KOPT-K1 (cell line): Measurements from ENCODE around the gene TMEM145.
"Not testable (repeated sequence)": the region's sequence is repeated elsewhere in the genome, so short reads cannot be mapped to it uniquely, and the experiment has no call there.

Experiments used
- H3K27ac ChIP-seq: fragments of 200-600 bp; sonication (generic); 2 replicates; pipeline ENCODE4 v1.5.1; 2016; ENCODE audit warnings: antibody characterized with exemption, mild to moderate bottlenecking, low read depth, low read length; ENCODE audit not compliant: poor library complexity, severe bottlenecking
- H3K36me3 ChIP-seq: fragments of 200-600 bp; sonication (generic); 2 replicates; pipeline ENCODE4 v1.5.1; 2017; ENCODE audit warnings: antibody characterized with exemption, mild to moderate bottlenecking, low read length, moderate library complexity; ENCODE audit not compliant: insufficient read depth
- H3K9me3 ChIP-seq: fragments of 200-600 bp; sonication (generic); 2 replicates; pipeline ENCODE4 v1.5.1; 2017; ENCODE audit warnings: antibody characterized with exemption, low read length, mild to moderate bottlenecking; ENCODE audit not compliant: insufficient read depth, poor library complexity, severe bottlenecking

Gene TMEM145

GRCh38 chr19:42328106-42328505, 15.0 kb downstream of the TMEM145 start:
- H3K27ac ChIP-seq: no peak overlapping the region
- H3K36me3 ChIP-seq: no peaks in the 10 kb centered on the region
- H3K9me3 ChIP-seq: no peaks in the 10 kb centered on the region

- Histone ChIP-seq H3K9me3 (no peaks in the 10 kb centered on the region), H3K36me3 (no peaks in the 10 kb centered on the region), H3K27ac (no peak overlapping the region)
Observed at GRCh38 chr19:42328854-42329253, 15.7 kb downstream of the TMEM145 start.

- Histone ChIP-seq H3K9me3 (no peaks in the 10 kb centered on the region), H3K27ac (no peak overlapping the region), H3K36me3 (no peaks in the 10 kb centered on the region)
Observed at GRCh38 chr19:42330241-42330711, 17.2 kb downstream of the TMEM145 start.

- H3K9me3 ChIP-seq, H3K27ac ChIP-seq, H3K36me3 ChIP-seq: not testable (repeated sequence)
Observed at GRCh38 chr19:42331333-42331732, 18.2 kb downstream of the TMEM145 start.

GRCh38 chr19:42332059-42332458, 18.9 kb downstream of the TMEM145 start:
- Histone ChIP-seq H3K36me3 (peaks cover 3% of the 10 kb centered on the region; the same call in 1 of the 2 replicates), H3K27ac (no peak overlapping the region), H3K9me3 (no peaks in the 10 kb centered on the region)

GRCh38 chr19:42333018-42333417, 19.9 kb downstream of the TMEM145 start:
- H3K36me3 ChIP-seq: peaks cover 3% of the 10 kb centered on the region; the same call in 1 of the 2 replicates
- no peak overlapping the region for H3K27ac ChIP-seq
- no peaks in the 10 kb centered on the region for H3K9me3 ChIP-seq

GRCh38 chr19:42333975-42334696, 21.0 kb downstream of the TMEM145 start:
- Histone ChIP-seq H3K27ac (no peak overlapping the region), H3K9me3 (no peaks in the 10 kb centered on the region)

GRCh38 chr19:42334697-42335373, 21.7 kb downstream of the TMEM145 start:
- Histone ChIP-seq H3K36me3 (peaks cover 3% of the 10 kb centered on the region; the same call in 1 of the 2 replicates), H3K27ac (no peak overlapping the region), H3K9me3 (no peaks in the 10 kb centered on the region)

More at GRCh38 chr19:42333975-42334696, 21.0 kb downstream of the TMEM145 start:
- H3K36me3 ChIP-seq: peaks cover 3% of the 10 kb centered on the region; the same call in 1 of the 2 replicates

GRCh38 chr19:42335374-42335936, 22.3 kb downstream of the TMEM145 start:
- H3K27ac ChIP-seq: no peak overlapping the region
- H3K9me3 ChIP-seq: no peaks in the 10 kb centered on the region
- H3K36me3 ChIP-seq: peaks cover 3% of the 10 kb centered on the region; the same call in 1 of the 2 replicates

GRCh38 chr19:42335971-42336370, 22.9 kb downstream of the TMEM145 start:
- Histone ChIP-seq H3K36me3 (peaks cover 3% of the 10 kb centered on the region; the same call in 1 of the 2 replicates), H3K27ac (no peak overlapping the region), H3K9me3 (no peaks in the 10 kb centered on the region)

- not testable (repeated sequence) for H3K27ac ChIP-seq, H3K36me3 ChIP-seq, H3K9me3 ChIP-seq
Observed at GRCh38 chr19:42339126-42339860, 26.2 kb downstream of the TMEM145 start.

GRCh38 chr19:42339922-42340321, 26.8 kb downstream of the TMEM145 start:
- H3K27ac ChIP-seq, H3K9me3 ChIP-seq, H3K36me3 ChIP-seq: not testable (repeated sequence)

- H3K36me3 ChIP-seq: no peaks in the 10 kb centered on the region; the same call in 1 of the 2 replicates
- H3K27ac ChIP-seq: no peak overlapping the region
- H3K9me3 ChIP-seq: no peaks in the 10 kb centered on the region
Observed at GRCh38 chr19:42343344-42344110, 30.4 kb downstream of the TMEM145 start.

GRCh38 chr19:42344336-42344893, 31.3 kb downstream of the TMEM145 start:
- Histone ChIP-seq H3K9me3 (no peaks in the 10 kb centered on the region), H3K27ac (no peak overlapping the region), H3K36me3 (no peaks in the 10 kb centered on the region; the same call in 1 of the 2 replicates)
